GM18867 (cell line): ENCODE data around the gene ATAT1.

ENCODE experiments used
- ATAC-seq: cut with Tn5 transposase; IDR thresholded peaks from one replicate; pipeline ENCODE4 v1.9.1; 2021; ENCODE audit warnings: mild to moderate bottlenecking, moderate library complexity; ENCODE audit not compliant: unreplicated experiment

ATAT1 gene

DNA sequence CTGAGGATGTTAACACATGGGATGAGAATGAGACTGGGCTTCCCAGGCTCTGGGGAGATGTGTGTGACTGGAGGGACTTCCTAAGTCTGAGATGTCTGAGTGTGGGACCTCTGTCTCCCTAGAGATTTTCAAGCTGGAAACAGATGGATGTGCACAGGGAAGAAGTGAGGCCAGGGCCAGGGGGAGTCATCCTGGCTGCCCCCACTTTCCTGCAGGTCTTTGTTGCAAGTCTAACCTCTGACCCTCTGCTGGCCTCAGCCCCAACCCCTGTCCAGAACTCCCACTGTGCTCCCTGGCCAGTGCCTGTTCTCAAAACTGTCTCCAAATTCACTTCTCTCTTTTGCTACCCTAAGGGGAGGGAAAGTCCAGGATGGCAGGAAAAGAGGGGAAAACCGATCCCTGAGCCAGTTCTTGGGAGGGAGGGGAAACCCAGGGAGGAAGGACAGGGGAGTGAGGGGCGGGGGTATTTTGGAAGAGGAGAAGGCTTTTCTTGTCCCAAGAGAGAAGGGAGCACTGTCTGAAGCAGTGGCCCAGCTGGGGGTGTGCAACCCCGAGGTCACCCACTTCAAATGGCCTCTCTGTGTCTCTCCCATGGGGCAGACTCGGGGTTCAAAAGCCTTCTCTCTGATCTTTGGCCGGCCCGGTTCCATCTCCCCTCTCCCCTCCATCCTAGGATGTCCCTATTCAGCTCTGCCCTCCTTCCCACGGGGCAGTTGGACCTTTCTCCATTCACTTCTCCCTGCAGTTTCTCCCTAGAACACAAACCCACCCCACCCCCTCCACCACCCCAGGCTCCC, 56.7 kb downstream of the ATAT1 start:
- no peak for ATAC-seq

DNA sequence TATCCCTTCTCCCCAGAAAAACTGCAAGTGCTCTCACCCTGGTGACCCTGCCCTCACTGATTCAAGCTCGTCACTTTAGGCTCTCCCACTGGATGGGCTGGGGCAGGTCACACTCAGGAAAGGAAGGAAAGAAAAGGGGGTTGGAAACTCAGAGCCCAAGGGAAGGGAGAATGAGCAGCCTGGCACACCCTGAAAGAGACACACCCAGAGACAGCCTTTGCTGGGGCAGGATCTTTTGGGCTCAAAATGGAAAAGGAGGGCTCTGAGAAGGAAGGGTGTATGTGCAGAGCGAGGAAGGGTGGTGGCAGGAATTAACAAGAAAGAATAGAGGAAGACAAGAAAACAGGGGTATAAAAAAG, 57.3 kb downstream of the ATAT1 start:
- ATAC-seq, result no peak

DNA sequence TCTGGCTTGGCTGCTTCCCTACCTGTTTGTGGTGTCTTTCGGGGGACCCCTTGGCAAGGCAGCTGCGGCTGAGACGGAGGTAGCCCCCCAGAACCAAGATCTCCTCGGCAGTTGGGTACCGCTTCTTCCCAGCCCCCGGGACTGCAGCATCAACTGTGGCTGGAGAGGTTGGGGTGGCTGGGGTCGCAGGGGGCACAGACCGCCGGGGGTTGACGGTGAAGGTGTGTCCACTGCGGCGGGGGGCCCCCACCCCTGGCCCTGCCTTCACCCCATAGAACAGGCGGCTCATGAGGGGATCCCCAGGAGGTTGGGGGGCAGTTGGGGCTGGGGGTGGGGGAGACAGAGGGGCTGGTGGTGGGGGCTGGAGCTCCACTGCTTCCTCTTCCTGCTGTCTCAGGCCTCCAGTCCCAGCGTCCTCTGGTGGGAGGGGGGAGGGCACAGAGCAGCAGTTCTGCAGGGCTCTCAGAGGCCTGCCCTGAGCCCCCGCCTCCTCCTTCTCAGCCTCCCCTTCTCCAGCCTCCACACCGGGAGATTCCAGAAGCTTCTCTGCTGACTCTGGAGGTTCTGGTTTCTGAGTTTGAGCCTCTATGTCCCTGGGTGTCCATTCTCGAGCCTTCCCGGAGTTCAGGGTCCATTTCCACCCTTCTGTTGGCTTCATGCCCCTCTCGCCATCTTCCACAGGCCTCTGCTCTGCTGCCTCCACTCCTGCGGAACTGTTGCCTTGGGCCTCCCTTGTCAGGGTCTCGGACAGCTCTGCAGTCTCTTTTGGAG, 57.9 kb downstream of the ATAT1 start:
- ATAC-seq, result no peak

DNA sequence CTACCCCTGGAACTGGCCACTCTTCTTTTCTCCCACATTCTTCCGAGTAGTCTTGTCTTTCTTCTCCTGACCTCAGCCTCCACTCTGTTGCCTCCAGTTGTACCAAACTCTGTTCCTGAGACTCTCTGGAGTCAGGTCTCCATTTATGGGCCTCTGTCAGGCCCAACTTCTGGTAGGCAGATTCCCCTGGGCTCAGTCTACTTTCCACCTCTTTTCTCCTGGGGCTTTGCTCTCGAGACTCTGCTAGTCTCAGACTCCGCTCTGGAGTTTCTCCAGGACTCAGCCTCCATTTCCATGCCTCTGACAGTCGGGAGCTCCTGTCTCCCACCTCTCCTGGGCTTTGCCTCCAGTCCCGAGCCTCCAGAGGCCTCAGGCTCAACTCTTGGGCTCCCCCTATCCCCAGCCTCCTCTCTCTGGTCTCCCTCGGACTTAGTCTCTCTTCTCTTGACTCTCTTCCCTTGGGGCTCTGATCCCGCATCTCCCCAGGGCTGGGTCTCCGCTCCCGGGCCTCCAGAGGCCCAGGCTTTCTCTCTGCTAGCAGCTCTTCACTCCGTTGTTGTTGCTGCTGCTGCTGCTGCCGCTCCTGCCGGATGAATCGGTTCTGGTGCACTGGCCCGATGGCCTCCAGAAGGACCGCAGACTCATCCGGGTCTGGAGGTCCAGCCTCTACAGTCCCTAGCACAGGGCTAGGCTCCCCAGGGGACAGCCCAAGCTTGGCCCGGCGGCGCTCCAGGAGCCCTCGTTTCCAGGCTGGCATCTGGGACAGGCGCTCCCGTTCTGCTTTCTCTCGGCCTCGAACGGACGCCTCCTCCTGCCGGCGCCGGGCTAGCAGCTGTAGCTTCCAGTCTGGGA, 58.7 kb downstream of the ATAT1 start:
- no peak for ATAC-seq

DNA sequence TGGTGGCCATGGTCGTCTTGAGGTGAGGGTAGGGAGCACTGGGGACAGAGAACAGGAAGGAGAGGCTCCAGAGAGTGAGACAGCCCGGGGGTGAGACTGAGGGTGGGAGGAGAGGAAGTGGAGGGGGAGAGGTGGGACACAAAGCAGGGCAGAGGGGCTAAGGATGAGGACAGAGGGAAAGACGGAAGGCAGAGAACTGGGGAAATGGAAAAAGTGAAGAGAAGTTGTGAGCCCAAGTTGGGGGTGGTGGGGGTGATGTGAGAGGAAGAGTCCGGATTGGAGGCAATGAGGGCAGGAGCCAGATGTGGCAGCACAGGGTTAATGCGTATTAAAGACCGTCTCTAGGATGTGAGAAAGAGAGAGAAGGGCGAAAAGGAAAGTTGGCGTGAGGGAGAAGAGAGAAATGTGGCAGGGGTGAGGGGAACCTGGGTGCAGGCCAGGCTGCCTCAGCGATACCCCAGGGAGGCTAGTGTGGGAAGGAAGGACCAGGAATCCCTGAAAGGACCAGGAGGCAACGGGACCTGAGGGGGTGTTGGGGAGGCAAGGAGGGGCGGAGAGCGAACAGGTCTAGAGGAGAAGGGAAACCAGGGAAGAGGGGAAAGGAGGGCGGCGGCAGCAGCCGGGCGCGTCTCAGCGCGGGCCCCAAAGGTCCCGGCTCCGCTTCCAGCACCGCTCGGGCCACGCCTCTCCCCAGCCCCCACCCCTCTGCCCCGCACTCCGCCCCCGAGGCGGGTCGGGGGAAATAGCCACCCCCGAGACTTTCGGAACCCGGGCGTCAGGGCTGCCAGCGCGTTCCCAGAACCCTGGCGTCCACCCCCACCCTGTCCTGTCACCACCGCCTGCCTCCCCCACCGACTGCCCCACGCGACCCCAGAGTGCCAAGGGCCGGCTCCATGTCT, 59.6 kb downstream of the ATAT1 start, which contains the start of gene PPP1R18:
Gene PPP1R18, minus strand, starts transcription at position 637 of the 899 bp plus-strand sequence. Its CDS starts 627 bp downstream, at position 10.
- ATAC-seq, result peak; percentile 23

DNA sequence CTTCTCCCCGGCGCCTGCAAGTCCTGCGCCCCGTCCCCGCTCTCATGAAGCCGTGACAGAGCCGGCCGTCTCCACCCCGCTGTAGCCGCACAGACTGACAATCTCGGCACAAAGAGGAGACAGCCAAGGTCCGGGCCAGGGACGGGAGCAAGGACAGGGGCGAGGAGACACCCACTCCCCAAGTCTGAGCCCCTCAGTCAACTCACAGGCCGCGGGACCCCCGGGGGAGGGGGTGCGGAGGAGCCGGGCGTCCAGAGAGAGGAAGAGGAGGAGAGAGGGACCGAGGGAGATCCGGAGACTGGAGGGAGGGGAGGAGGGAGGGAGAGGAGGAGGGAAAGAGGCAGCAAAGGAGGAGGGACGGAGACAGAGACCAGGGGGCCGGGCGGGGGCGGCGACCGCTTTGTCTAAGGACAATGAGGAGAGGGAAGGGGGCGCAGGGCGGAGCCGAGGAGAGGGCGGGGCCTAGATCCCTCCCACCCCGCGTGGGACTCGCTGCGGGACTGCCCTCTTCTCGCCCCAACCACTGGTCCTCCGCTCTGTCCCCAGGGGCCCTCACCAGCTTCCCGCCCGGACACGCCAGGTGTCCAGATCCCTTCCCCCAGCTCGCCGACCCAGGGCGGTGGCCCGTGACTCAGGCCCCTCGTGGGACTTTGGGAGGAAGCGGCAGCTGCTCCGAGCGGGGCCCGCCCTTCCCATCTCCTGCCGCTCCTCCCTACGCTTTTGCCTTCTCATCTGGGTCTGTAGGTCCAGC, 60.4 kb downstream of the ATAT1 start:
- peak; percentile 39 for ATAC-seq

DNA sequence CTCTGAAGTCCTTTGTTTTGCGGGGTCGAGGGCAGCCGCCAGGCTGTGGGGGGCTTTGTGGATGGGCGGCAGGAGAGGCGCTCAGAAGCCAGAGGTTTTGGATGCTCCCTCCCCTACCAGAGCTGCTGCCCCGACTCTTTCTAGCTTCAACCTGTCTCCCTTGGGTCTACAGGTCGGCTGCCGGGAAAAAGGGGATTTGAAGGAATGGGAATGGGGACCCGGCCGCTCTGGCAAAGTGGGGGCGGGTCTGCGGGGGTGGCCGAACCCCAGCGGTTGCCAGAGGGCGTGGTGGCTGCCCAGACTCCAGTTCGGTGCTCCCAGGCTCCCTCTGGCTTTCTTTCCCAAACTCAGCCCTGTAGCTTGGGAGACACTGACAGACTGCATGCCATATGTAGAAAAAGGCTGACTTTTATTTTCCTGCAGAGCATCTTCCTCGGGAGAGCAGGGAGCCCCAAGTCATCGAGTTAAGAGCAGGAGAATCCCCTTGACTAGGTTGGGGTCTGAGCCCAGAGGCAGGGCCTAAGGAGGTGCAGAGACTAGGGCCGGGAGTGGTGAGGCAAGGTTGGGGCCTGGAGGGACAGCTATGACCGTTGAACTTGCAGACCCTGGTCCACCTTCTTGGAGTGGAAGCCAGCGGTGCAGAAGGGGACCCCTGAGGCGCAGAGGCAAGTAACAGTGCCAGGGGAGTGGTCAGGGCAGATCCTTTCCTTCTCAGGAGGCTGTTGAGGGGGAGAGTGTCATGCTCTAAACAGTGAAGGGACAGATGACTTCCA, 61.2 kb downstream of the ATAT1 start:
- no peak for ATAC-seq

DNA sequence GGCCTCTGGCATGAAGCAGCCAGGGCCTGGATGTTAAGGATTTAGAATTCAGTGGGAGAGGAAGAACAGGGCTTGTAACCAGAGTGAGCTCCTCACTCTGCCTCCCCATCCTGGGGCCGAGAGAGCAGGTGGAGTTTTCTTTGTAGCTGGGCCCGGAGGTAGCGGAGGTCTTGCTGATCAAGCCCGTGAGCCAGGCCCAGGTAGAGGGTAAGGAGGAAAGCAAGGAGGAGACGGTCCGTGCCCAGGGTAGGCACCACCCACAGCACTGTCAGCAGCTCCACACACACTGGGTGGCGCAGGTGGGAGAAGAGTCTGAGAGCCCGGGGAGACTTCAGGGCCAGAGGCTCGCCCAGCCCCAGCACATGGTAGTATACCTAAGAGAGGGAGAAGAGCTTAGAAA, 61.9 kb downstream of the ATAT1 start:
- ATAC-seq, result no peak

DNA sequence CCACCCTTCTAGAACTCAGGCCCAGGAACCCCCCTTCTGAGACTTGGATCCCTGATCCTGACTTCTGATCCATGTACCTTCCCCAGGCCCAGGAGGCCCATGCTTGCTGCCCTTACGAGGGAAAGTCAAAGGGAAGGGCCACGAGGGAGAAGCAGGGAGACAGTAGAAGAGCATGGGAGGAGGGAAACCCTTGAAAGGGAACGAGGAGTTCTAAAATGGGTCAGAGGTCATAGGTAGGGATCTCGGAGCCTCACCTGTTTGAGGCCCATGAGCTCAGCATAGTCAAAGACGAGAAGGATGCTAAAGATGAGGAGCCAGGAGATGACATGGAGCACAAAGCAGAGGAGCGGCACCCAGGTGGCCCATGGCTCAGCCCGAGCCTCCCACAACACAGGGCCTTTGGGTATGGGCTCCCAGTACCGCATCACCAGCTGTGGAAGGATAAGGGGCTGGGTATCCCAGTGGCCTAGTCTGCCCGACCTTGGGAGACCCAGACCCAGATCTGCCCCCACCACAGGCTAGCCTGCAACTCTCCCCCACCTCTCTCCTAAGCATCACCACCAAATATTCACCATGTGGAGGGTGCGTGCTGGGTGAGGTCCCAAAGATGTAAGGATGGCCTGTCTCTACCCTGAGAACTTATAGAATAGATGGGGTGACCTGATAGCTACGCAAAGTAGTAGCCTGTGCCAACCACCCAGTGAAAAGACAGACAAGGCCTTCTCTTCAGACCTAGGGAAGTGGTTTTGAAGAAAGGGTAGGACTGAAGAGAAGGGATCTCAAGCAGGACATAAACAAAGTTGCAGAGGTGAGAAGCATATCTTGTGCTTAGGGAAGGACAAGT, 62.6 kb downstream of the ATAT1 start:
- ATAC-seq, result no peak

DNA sequence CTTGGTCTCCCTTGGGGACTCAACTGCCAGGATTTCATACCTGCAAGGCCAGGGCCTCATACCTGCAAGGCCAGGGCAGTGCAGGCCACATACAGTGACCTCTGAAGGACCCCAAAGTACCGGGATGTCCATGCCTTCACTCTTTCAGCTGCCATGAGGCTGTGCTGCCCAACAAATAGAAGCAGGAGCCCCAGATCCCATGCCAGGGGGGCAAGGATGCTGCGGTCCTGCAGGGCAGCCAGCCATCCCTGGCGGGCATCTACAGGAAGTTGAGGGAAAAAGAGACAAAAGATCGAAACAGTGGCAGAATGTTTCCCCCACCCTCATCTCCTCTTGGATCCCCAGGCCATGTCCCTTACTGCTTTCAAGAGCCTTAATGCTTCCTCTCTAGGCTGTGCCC, 63.3 kb downstream of the ATAT1 start:
- ATAC-seq, result no peak

DNA sequence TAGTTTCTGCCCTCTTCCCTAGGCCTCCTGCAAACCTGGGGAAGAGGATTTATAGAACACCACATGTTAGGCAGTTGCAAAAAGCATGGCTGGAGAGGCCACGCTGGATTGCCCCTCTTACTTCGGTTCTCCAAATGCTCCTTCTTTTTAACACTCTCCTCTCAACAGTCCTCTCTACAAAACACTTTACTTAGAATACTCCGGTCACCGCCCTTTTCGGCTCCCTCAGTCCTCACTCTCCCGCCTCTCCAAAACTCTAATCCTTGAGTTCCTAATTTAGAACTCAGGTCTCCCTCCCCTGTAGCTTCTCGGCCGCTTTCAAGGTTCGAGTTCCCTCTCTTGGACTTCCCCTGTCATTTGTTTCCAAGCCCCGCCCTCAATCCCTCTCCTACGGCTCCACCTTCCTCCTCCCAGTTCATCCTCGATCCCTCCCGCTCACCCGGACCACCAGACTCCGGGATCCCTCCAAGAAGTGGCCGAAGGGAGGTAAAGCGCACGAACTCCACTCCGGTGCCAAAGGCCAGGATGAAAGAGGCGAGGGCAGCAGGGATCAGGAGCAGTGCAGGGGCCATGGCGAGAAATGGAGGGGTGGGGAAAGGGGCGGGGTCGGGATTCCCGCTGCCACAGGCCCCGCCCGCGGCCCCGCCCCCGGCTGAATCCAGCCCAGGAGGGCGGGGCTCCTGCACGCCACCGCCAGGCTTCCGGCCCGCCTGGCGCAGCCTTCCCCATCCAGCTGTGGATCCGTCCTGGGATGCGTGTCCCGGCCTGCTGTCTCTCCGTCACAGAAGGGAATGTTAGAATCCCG, 63.9 kb downstream of the ATAT1 start, which contains the start of gene NRM:
Gene NRM, minus strand, starts transcription at position 582 of the 805 bp plus-strand sequence. Its CDS starts 10 bp downstream, at position 572.
- peak; percentile 43 for ATAC-seq

DNA sequence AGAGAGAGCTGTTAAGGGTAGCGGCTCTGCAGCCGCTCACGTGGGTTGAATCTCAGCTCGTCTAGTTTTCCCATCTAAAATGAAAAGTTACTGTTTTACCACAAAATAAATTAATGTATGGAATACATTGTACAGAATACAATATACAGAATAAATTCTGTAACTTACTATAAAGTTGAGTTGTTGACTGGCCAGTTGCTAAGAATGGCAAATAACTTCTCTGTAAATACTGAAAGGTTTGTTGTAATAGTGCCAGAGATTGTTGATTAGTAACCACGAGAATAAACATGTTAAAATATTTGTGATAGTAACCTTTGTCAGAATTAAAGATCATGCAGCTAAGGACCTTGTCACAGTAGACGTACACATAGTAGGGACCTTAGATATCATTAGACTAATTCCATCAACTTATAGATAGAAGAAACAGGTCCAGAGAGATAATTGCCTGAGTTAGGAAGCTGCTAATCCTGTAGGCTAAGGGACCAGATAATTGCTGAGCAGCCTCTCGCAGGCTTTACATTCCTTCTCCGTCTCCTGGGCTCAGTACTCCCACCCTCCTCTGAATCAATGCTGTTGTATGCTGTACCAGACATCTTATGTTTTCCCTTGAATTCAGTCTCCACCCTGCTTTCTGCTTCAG, 64.7 kb downstream of the ATAT1 start:
- no peak for ATAC-seq
